ENCODE data around the gene HLA-DOA. TPM values are rescaled to one million over a fixed set of nuclear protein-coding genes. Genes with fewer than 3 reads are reported as not detected.

HLA-DOA gene
- total RNA-seq, 1 donor from 2014 or later = 0.69 TPM

- DNase-seq = no peak
- no peak overlapping the region for H3K4me3 Mint-ChIP-seq (ENCODE audit: unreplicated experiment)
- no peak overlapping the region for H3K27ac Mint-ChIP-seq (ENCODE audit: unreplicated experiment)
- no peaks in the 10 kb centered on the region for H3K36me3 Mint-ChIP-seq (ENCODE audit: unreplicated experiment)
- H3K4me1 Mint-ChIP-seq (ENCODE audit: low read depth, unreplicated experiment) = no peaks in the 10 kb centered on the region
- peaks cover under 1% of the 10 kb centered on the region for H3K27me3 Mint-ChIP-seq (ENCODE audit: unreplicated experiment)
- H3K9me3 Mint-ChIP-seq (ENCODE audit: unreplicated experiment) = no peaks in the 10 kb centered on the region
- no peak for TF ChIP-seq CTCF (IDR thresholded peaks at IDR 0.05; ENCODE audit: partially characterized antibody, unreplicated experiment)
These were observed 15.9 kb downstream of the HLA-DOA start for GRCh38 chr6:32993363-32993973.

- no peaks in the 10 kb centered on the region for H3K27me3 Mint-ChIP-seq (ENCODE audit: unreplicated experiment)
- no peaks in the 10 kb centered on the region for H3K36me3 Mint-ChIP-seq (ENCODE audit: unreplicated experiment)
- no peak for TF ChIP-seq CTCF (IDR thresholded peaks at IDR 0.05; ENCODE audit: partially characterized antibody, unreplicated experiment)
- no peaks in the 10 kb centered on the region for H3K4me1 Mint-ChIP-seq (ENCODE audit: low read depth, unreplicated experiment)
- no peak overlapping the region for H3K27ac Mint-ChIP-seq (ENCODE audit: unreplicated experiment)
- H3K4me3 Mint-ChIP-seq (ENCODE audit: unreplicated experiment) = no peak overlapping the region
- no peaks in the 10 kb centered on the region for H3K9me3 Mint-ChIP-seq (ENCODE audit: unreplicated experiment)
- no peak for DNase-seq
These were observed 17.4 kb downstream of the HLA-DOA start for GRCh38 chr6:32991972-32992371.

GRCh38 chr6:32989368-32989767 is 20.0 kb downstream of the HLA-DOA start:
- Mint-ChIP-seq H3K27me3 (ENCODE audit: unreplicated experiment) (no peaks in the 10 kb centered on the region), H3K27ac (ENCODE audit: unreplicated experiment) (no peak overlapping the region), H3K4me3 (ENCODE audit: unreplicated experiment) (no peak overlapping the region), H3K4me1 (ENCODE audit: low read depth, unreplicated experiment) (peaks cover 1% of the 10 kb centered on the region), H3K9me3 (ENCODE audit: unreplicated experiment) (no peaks in the 10 kb centered on the region), H3K36me3 (ENCODE audit: unreplicated experiment) (no peaks in the 10 kb centered on the region)
- no peak for TF ChIP-seq CTCF (IDR thresholded peaks at IDR 0.05; ENCODE audit: partially characterized antibody, unreplicated experiment)
- no peak for DNase-seq

- Mint-ChIP-seq H3K27ac (ENCODE audit: unreplicated experiment) (peak overlapping the region; percentile 2), H3K36me3 (ENCODE audit: unreplicated experiment) (no peaks in the 10 kb centered on the region), H3K4me1 (ENCODE audit: low read depth, unreplicated experiment) (peaks cover 1% of the 10 kb centered on the region), H3K27me3 (ENCODE audit: unreplicated experiment) (peaks cover 5% of the 10 kb centered on the region), H3K4me3 (ENCODE audit: unreplicated experiment) (no peak overlapping the region), H3K9me3 (ENCODE audit: unreplicated experiment) (peaks cover 9% of the 10 kb centered on the region)
- TF ChIP-seq CTCF (IDR thresholded peaks at IDR 0.05; ENCODE audit: partially characterized antibody, unreplicated experiment) = peak; percentile 58
- DNase-seq = peak; percentile 89
These were observed 24.6 kb downstream of the HLA-DOA start for GRCh38 chr6:32984622-32985389.
